Progenitor cell of endocrine pancreas (in vitro differentiated cells): Measurements from ENCODE around the gene DOC2A. TPM values are rescaled to one million over a fixed set of nuclear protein-coding genes. Genes with fewer than 3 reads are reported as not detected.
"Not testable (repeated sequence)": the region's sequence is repeated elsewhere in the genome, so short reads cannot be mapped to it uniquely, and the experiment has no call there.

ENCODE experiments used
- DNase-seq: peaks from one replicate; pipeline ENCODE4 v3.0.0; 2021; ENCODE audit warnings: low spot score; ENCODE audit not compliant: unreplicated experiment
- H3K27ac Mint-ChIP-seq: 2 replicates; pipeline ENCODE4 v1.8.0; 2021; ENCODE audit warnings: mild to moderate bottlenecking, moderate library complexity, mixed read lengths
- H3K27me3 Mint-ChIP-seq: 2 replicates; pipeline ENCODE4 v1.8.0; 2021; ENCODE audit warnings: mixed read lengths
- H3K36me3 Mint-ChIP-seq: 2 replicates; pipeline ENCODE4 v1.8.0; 2022; ENCODE audit warnings: mixed read lengths; ENCODE audit not compliant: insufficient read depth
- H3K4me1 Mint-ChIP-seq: 2 replicates; pipeline ENCODE4 v1.8.0; 2021; ENCODE audit warnings: low read depth, mixed read lengths
- H3K4me3 Mint-ChIP-seq: 2 replicates; pipeline ENCODE4 v1.8.0; 2021; ENCODE audit warnings: low read depth, mild to moderate bottlenecking, moderate library complexity, mixed read lengths
- H3K9me3 Mint-ChIP-seq: 2 replicates; pipeline ENCODE4 v1.8.0; 2021; ENCODE audit warnings: low read depth, mixed read lengths
- CTCF ChIP-seq: fragments of 200-600 bp; sonication (generic); IDR thresholded peaks from one replicate; pipeline ENCODE4 v1.5.0; 2021; ENCODE audit warnings: antibody characterized with exemption, mild to moderate bottlenecking; ENCODE audit not compliant: unreplicated experiment
- total RNA-seq: library from RNA; stranded (reverse); gene quantifications from 2 replicates; pipeline ENCODE4 v1.2.1, GENCODE V29; 2021

Gene DOC2A
- total RNA-seq, 1 donor from 2014 or later, result 5.0 TPM

DNA sequence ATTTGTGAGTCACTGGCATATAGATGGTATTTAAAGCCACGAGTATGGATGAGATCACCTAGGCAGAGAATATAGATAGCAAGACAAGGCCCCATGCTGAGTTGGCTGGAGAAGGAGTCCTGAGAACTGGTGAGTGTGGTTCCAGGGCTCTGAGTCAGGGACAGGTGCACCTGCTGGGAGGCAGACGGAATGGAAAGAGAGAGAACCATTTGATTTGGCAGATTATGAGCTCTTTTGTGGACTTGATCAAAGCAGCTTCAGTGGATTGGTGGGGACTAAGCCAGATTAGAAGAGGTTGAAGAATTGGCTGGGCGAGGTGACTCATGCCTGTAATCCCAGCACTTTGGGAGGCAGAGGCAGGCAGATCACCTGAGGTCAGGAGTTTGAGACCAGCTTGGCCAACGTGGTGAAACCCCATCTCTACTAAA, 7.9 kb upstream of the DOC2A start:
- no peak overlapping the region for H3K4me3 Mint-ChIP-seq
- DNase-seq, result no peak
- H3K9me3 Mint-ChIP-seq, result no peaks in the 10 kb centered on the region
- H3K36me3 Mint-ChIP-seq, result no peaks in the 10 kb centered on the region
- H3K27me3 Mint-ChIP-seq, result peaks cover 9% of the 10 kb centered on the region
- no peak for TF ChIP-seq CTCF
- peaks cover 4% of the 10 kb centered on the region for H3K4me1 Mint-ChIP-seq
- H3K27ac Mint-ChIP-seq, result no peak overlapping the region

GRCh38 chr16:30017937-30018336, 7.1 kb upstream of the DOC2A start:
- H3K36me3 Mint-ChIP-seq, H3K27me3 Mint-ChIP-seq, H3K27ac Mint-ChIP-seq, DNase-seq, H3K4me1 Mint-ChIP-seq, H3K9me3 Mint-ChIP-seq, H3K4me3 Mint-ChIP-seq: not testable (repeated sequence)

GRCh38 chr16:30017277-30017656, 6.4 kb upstream of the DOC2A start:
- Mint-ChIP-seq H3K4me1 (peaks cover 4% of the 10 kb centered on the region), H3K36me3 (no peaks in the 10 kb centered on the region), H3K4me3 (no peak overlapping the region), H3K27me3 (peaks cover 11% of the 10 kb centered on the region), H3K27ac (no peak overlapping the region), H3K9me3 (no peaks in the 10 kb centered on the region)
- DNase-seq, result no peak
- TF ChIP-seq CTCF, result no peak

GRCh38 chr16:30016555-30017276, 5.9 kb upstream of the DOC2A start:
- H3K27me3 Mint-ChIP-seq, result peaks cover 16% of the 10 kb centered on the region
- no peak overlapping the region for H3K27ac Mint-ChIP-seq
- no peak for DNase-seq
- H3K36me3 Mint-ChIP-seq, result peaks cover 1% of the 10 kb centered on the region
- H3K9me3 Mint-ChIP-seq, result no peaks in the 10 kb centered on the region
- no peak for TF ChIP-seq CTCF
- no peak overlapping the region for H3K4me3 Mint-ChIP-seq
- H3K4me1 Mint-ChIP-seq, result peaks cover 7% of the 10 kb centered on the region

DNA sequence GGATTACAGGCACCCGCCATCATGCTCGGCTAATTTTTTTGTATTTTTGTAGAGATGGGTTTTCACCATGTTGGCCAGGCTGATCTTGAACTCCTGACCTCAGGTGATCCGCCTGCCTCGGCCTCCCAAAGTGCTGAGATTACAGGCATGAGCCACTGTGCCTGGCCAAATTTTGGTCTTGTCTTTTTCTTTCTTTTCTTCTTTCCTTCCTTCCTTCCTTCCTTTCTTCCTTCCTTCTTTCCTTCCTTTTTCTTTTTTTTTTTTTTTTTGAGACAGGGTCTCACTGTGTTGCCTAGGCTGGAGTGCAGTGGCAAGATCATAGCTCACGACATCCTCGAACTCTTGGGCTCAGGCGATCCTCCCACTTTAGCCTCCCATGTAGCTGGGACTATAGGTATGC, 4.6 kb upstream of the DOC2A start:
- H3K27ac Mint-ChIP-seq, DNase-seq, H3K9me3 Mint-ChIP-seq, H3K36me3 Mint-ChIP-seq, H3K4me1 Mint-ChIP-seq, H3K4me3 Mint-ChIP-seq: not testable (repeated sequence)
- peaks cover 20% of the 10 kb centered on the region for H3K27me3 Mint-ChIP-seq

- H3K9me3 Mint-ChIP-seq, H3K36me3 Mint-ChIP-seq, H3K4me3 Mint-ChIP-seq, H3K4me1 Mint-ChIP-seq, DNase-seq, H3K27ac Mint-ChIP-seq: not testable (repeated sequence)
- H3K27me3 Mint-ChIP-seq, result peaks cover 39% of the 10 kb centered on the region
Measured at GRCh38 chr16:30012598-30012997, 1.8 kb upstream of the DOC2A start.
